ENCODE data around the gene CFAP69.

Gene CFAP69

GRCh38 chr7:90231304-90231703, 13.7 kb upstream of the CFAP69 start:
- TF ChIP-seq CTCF (IDR thresholded peaks at IDR 0.05; ENCODE audit: extremely low read depth, missing control alignments), result no peak
- no peak for DNase-seq (ENCODE audit: low spot score)

- no peak for TF ChIP-seq CTCF (IDR thresholded peaks at IDR 0.05; ENCODE audit: extremely low read depth, missing control alignments)
- DNase-seq (ENCODE audit: low spot score), result no peak
These were observed 12.5 kb upstream of the CFAP69 start for GRCh38 chr7:90232430-90232829.

- no peak for DNase-seq (ENCODE audit: low spot score)
- TF ChIP-seq CTCF (IDR thresholded peaks at IDR 0.05; ENCODE audit: extremely low read depth, missing control alignments), result no peak
These were observed 11.4 kb upstream of the CFAP69 start for GRCh38 chr7:90233569-90233968.

GRCh38 chr7:90236721-90237289, 8.2 kb upstream of the CFAP69 start:
- TF ChIP-seq CTCF (IDR thresholded peaks at IDR 0.05; ENCODE audit: extremely low read depth, missing control alignments), result no peak
- no peak for DNase-seq (ENCODE audit: low spot score)

- no peak for TF ChIP-seq CTCF (IDR thresholded peaks at IDR 0.05; ENCODE audit: extremely low read depth, missing control alignments)
- no peak for DNase-seq (ENCODE audit: low spot score)
These were observed 7.0 kb upstream of the CFAP69 start for GRCh38 chr7:90238022-90238421.

GRCh38 chr7:90238583-90238982, 6.4 kb upstream of the CFAP69 start:
- DNase-seq (ENCODE audit: low spot score), result no peak
- no peak for TF ChIP-seq CTCF (IDR thresholded peaks at IDR 0.05; ENCODE audit: extremely low read depth, missing control alignments)

- TF ChIP-seq CTCF (IDR thresholded peaks at IDR 0.05; ENCODE audit: extremely low read depth, missing control alignments), result no peak
- no peak for DNase-seq (ENCODE audit: low spot score)
These were observed 5.9 kb upstream of the CFAP69 start for GRCh38 chr7:90239050-90239449.
